GM19372 (cell line): ENCODE measurements around the gene STAU1.
"Not testable (repeated sequence)": the region's sequence is repeated elsewhere in the genome, so short reads cannot be mapped to it uniquely, and the experiment has no call there.

Experiments used
- ATAC-seq: cut with Tn5 transposase; IDR thresholded peaks from one replicate; pipeline ENCODE4 v1.9.1; 2021; ENCODE audit warnings: mild to moderate bottlenecking, low read depth, moderate library complexity; ENCODE audit not compliant: unreplicated experiment

Gene STAU1

GRCh38 chr20:49167811-49168507, 20.2 kb downstream of the STAU1 start:
- no peak for ATAC-seq

GRCh38 chr20:49166534-49167449, 21.3 kb downstream of the STAU1 start:
- peak; percentile 55 for ATAC-seq

GRCh38 chr20:49165611-49166010, 22.5 kb downstream of the STAU1 start:
- no peak for ATAC-seq

GRCh38 chr20:49163696-49164095, 24.4 kb downstream of the STAU1 start:
- no peak for ATAC-seq

GRCh38 chr20:49161428-49162152, 26.5 kb downstream of the STAU1 start:
- ATAC-seq, result no peak

- ATAC-seq, result no peak
Measured at GRCh38 chr20:49160057-49160929, 27.8 kb downstream of the STAU1 start.

- no peak for ATAC-seq
Measured at GRCh38 chr20:49157146-49157545, 31.0 kb downstream of the STAU1 start.

- ATAC-seq, result no peak
Measured at GRCh38 chr20:49156481-49156880, 31.7 kb downstream of the STAU1 start.

- ATAC-seq, result no peak
Measured at GRCh38 chr20:49151436-49151835, 36.7 kb downstream of the STAU1 start.

GRCh38 chr20:49149281-49150045, 38.7 kb downstream of the STAU1 start:
- no peak for ATAC-seq

GRCh38 chr20:49148601-49149000, 39.5 kb downstream of the STAU1 start:
- no peak for ATAC-seq

- ATAC-seq, result no peak
Measured at GRCh38 chr20:49147296-49147695, 40.8 kb downstream of the STAU1 start.

- no peak for ATAC-seq
Measured at GRCh38 chr20:49146442-49147225, 41.5 kb downstream of the STAU1 start.

- no peak for ATAC-seq
Measured at GRCh38 chr20:49140834-49141233, 47.3 kb downstream of the STAU1 start.

- no peak for ATAC-seq
Measured at GRCh38 chr20:49140411-49140810, 47.7 kb downstream of the STAU1 start.

- ATAC-seq, result no peak
Measured at GRCh38 chr20:49138431-49138830, 49.7 kb downstream of the STAU1 start.

GRCh38 chr20:49136817-49137571, 51.1 kb downstream of the STAU1 start:
- ATAC-seq, result no peak

- ATAC-seq, result not testable (repeated sequence)
Measured at GRCh38 chr20:49134797-49135196, 53.3 kb downstream of the STAU1 start.
